ENCODE data around the gene ZNF586. TPM values are rescaled to one million over a fixed set of nuclear protein-coding genes. Genes with fewer than 3 reads are reported as not detected.
A peak's percentile ranks its signal among the peaks of the same experiment; 100 is the strongest.

ZNF586 gene
- total and polyA plus RNA-seq, 4 donors, result 2.3 to 11.8 (median 6.7) TPM

DNA sequence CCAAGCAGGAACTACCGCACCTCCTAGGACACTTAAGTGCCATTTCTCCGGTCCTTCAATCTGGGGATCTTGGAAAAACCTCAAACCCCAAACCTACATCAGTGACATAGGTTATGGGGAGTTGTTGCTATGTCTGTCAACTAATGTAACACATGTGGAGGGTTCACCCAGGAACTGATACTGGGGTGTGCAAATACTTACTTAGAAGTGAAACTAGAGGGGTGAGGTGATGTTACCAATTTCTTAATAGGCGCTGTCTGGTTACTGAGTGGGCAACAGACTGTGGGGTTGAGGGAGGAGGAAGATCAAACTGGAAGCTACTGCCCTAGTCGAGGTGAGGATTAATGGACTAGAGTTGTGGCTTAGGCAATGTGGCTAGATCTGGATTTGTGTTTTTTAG lies 1.9 kb downstream of the ZNF586 start (continued):
- TF ChIP-seq, protein P1, sequence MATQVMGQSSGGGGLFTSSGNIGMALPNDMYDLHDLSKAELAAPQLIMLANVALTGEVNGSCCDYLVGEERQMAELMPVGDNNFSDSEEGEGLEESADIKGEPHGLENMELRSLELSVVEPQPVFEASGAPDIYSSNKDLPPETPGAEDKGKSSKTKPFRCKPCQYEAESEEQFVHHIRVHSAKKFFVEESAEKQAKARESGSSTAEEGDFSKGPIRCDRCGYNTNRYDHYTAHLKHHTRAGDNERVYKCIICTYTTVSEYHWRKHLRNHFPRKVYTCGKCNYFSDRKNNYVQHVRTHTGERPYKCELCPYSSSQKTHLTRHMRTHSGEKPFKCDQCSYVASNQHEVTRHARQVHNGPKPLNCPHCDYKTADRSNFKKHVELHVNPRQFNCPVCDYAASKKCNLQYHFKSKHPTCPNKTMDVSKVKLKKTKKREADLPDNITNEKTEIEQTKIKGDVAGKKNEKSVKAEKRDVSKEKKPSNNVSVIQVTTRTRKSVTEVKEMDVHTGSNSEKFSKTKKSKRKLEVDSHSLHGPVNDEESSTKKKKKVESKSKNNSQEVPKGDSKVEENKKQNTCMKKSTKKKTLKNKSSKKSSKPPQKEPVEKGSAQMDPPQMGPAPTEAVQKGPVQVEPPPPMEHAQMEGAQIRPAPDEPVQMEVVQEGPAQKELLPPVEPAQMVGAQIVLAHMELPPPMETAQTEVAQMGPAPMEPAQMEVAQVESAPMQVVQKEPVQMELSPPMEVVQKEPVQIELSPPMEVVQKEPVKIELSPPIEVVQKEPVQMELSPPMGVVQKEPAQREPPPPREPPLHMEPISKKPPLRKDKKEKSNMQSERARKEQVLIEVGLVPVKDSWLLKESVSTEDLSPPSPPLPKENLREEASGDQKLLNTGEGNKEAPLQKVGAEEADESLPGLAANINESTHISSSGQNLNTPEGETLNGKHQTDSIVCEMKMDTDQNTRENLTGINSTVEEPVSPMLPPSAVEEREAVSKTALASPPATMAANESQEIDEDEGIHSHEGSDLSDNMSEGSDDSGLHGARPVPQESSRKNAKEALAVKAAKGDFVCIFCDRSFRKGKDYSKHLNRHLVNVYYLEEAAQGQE (IDR thresholded peaks at IDR 0.05), result no peak
- no peak for TF ChIP-seq RXRA (IDR thresholded peaks at IDR 0.05)
- no peak for TF ChIP-seq GABPA (IDR thresholded peaks at IDR 0.05 in 1 of 2, conservative IDR thresholded peaks at IDR 0.05 in 1 of 2)
- no peak for TF ChIP-seq EGR1 (IDR thresholded peaks at IDR 0.05; ENCODE audit: low read depth in 2 of 2)

DNA sequence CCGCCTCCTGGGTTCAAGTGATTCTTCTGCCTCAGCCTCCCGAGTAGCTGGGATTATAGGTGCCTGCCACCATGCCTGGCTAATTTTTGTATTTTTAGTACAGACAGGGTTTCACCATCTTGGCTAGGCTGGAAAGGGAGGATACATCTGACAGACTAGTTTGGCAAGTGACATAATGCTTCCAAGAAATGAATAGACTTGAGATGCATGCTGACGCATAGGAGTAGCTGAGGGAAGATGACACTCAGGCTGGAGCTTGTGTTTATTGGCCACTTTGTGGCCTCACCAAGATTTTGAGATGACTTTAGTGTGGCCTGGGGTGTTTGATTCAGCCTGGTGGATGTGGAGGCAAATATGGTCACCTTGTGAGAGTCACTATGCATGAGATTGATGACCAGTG lies 4.0 kb downstream of the ZNF586 start:
- Histone ChIP-seq H3K27me3 (ENCODE audit: control insufficient read depth in 4 of 4, insufficient read depth in 4 of 4, low read length in 3 of 4) (no peaks in the 10 kb centered on the region), H3K9me3 (ENCODE audit: control insufficient read depth in 4 of 4, low read length in 3 of 4) (peaks cover 0 to 18% (median 10%) of the 10 kb centered on the region in 4 donors), H3K9ac (ENCODE audit: low read depth in 1 of 2, low read length in 2 of 2) (no peak overlapping the region), H3K4me1 (ENCODE audit: control insufficient read depth in 4 of 4, insufficient read depth in 4 of 4, low read length in 3 of 4) (peaks cover 6 to 8% (median 7%) of the 10 kb centered on the region in 4 donors), H3K36me3 (ENCODE audit: control insufficient read depth in 4 of 4, insufficient read depth in 3 of 4, low read depth in 1 of 4, low read length in 3 of 4) (peaks cover 0 to 39% (median 29%) of the 10 kb centered on the region in 4 donors), H3K4me3 (ENCODE audit: low read depth in 1 of 3, low read length in 3 of 3) (peak overlapping the region in 1 of 3 donors; percentile 3), H3K27ac (ENCODE audit: low read depth in 1 of 2, low read length in 2 of 2) (no peak overlapping the region)
- 97% methylated on average over 3 of the region's 3 CpGs for WGBS
- DNase-seq (ENCODE audit: low spot score), result no peak
- TF ChIP-seq HNF4G (IDR thresholded peaks at IDR 0.05) (no peak), CTCF (IDR thresholded peaks at IDR 0.05; ENCODE audit: low read depth, low read length, missing input control) (no peak), NR2F2 (IDR thresholded peaks at IDR 0.05) (no peak), EGR1 (IDR thresholded peaks at IDR 0.05; ENCODE audit: low read depth in 2 of 2) (no peak), FOXA2 (IDR thresholded peaks at IDR 0.05) (no peak), HNF4A (conservative IDR thresholded peaks at IDR 0.05) (no peak), YY1 (IDR thresholded peaks at IDR 0.05) (no peak), GABPA (IDR thresholded peaks at IDR 0.05 in 1 of 2, conservative IDR thresholded peaks at IDR 0.05 in 1 of 2) (no peak), ATF3 (IDR thresholded peaks at IDR 0.05) (no peak), FOXA1 (IDR thresholded peaks at IDR 0.05) (no peak)
- TF ChIP-seq, protein P1 (IDR thresholded peaks at IDR 0.05), result no peak
- TF ChIP-seq, protein P2, sequence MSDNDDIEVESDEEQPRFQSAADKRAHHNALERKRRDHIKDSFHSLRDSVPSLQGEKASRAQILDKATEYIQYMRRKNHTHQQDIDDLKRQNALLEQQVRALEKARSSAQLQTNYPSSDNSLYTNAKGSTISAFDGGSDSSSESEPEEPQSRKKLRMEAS (IDR thresholded peaks at IDR 0.05), result no peak

Measured in liver (tissue), 9 donors.